ENCODE data around the gene EVX2. TPM values are rescaled to one million over a fixed set of nuclear protein-coding genes. Genes with fewer than 3 reads are reported as not detected.

The EVX2 gene
- total and polyA plus RNA-seq, 2 of the 13 experiments (the other 11 are each of a cell fraction or from before 2014, with no cell fraction given), result not detected

DNA sequence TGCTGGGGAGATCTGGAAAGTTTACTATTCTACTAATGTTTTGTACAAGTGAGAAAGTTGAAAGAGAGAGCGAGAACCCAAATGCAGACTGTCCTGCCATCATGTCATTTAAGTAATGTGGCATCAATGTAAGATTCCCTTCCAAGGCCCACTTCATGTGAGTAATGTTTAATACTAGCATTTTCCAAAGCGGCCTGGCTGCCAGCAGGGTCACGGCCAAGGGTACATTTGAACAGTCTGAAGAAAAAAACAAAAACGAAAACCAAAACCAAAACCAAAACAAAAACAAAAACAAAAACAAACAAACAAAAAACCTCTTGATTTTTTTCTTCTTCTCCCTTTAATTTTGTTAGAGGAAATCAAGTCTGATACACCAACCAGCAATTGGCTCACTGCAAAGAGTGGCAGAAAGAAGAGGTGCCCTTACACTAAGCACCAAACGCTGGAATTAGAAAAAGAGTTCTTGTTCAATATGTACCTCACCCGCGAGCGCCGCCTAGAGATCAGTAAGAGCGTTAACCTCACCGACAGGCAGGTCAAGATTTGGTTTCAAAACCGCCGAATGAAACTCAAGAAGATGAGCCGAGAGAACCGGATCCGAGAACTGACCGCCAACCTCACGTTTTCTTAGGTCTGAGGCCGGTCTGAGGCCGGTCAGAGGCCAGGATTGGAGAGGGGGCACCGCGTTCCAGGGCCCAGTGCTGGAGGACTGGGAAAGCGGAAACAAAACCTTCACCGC is 35.0 kb upstream of the EVX2 start:
- no peak for ATAC-seq
- TF ChIP-seq RAD21 (CRISPR knock-in tag; IDR thresholded peaks at IDR 0.05), result no peak
- no peak for TF ChIP-seq ZNF224 (CRISPR knock-in tag; IDR thresholded peaks at IDR 0.05)
- no peak for TF ChIP-seq ZNF839 (CRISPR knock-in tag; IDR thresholded peaks at IDR 0.05; ENCODE audit: borderline replicate concordance)
- no peak for TF ChIP-seq MEIS2 (CRISPR knock-in tag; IDR thresholded peaks at IDR 0.05)
- peak; percentile 28; the same call in 1 of the 2 replicates for TF ChIP-seq STAG1 (CRISPR knock-in tag; IDR thresholded peaks at IDR 0.05)
- no peak for TF ChIP-seq ZNF567 (CRISPR knock-in tag; IDR thresholded peaks at IDR 0.05; ENCODE audit: borderline replicate concordance)
- TF ChIP-seq, protein P1, sequence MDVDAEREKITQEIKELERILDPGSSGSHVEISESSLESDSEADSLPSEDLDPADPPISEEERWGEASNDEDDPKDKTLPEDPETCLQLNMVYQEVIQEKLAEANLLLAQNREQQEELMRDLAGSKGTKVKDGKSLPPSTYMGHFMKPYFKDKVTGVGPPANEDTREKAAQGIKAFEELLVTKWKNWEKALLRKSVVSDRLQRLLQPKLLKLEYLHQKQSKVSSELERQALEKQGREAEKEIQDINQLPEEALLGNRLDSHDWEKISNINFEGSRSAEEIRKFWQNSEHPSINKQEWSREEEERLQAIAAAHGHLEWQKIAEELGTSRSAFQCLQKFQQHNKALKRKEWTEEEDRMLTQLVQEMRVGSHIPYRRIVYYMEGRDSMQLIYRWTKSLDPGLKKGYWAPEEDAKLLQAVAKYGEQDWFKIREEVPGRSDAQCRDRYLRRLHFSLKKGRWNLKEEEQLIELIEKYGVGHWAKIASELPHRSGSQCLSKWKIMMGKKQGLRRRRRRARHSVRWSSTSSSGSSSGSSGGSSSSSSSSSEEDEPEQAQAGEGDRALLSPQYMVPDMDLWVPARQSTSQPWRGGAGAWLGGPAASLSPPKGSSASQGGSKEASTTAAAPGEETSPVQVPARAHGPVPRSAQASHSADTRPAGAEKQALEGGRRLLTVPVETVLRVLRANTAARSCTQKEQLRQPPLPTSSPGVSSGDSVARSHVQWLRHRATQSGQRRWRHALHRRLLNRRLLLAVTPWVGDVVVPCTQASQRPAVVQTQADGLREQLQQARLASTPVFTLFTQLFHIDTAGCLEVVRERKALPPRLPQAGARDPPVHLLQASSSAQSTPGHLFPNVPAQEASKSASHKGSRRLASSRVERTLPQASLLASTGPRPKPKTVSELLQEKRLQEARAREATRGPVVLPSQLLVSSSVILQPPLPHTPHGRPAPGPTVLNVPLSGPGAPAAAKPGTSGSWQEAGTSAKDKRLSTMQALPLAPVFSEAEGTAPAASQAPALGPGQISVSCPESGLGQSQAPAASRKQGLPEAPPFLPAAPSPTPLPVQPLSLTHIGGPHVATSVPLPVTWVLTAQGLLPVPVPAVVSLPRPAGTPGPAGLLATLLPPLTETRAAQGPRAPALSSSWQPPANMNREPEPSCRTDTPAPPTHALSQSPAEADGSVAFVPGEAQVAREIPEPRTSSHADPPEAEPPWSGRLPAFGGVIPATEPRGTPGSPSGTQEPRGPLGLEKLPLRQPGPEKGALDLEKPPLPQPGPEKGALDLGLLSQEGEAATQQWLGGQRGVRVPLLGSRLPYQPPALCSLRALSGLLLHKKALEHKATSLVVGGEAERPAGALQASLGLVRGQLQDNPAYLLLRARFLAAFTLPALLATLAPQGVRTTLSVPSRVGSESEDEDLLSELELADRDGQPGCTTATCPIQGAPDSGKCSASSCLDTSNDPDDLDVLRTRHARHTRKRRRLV (CRISPR knock-in tag; IDR thresholded peaks at IDR 0.05), result no peak
- no peak for TF ChIP-seq ZNF264 (CRISPR knock-in tag; IDR thresholded peaks at IDR 0.05)
- no peak for TF ChIP-seq ZNF124 (CRISPR knock-in tag; IDR thresholded peaks at IDR 0.05)
- TF ChIP-seq ZNF326 (CRISPR knock-in tag; IDR thresholded peaks at IDR 0.05; ENCODE audit: borderline replicate concordance), result no peak
- TF ChIP-seq, protein P2, sequence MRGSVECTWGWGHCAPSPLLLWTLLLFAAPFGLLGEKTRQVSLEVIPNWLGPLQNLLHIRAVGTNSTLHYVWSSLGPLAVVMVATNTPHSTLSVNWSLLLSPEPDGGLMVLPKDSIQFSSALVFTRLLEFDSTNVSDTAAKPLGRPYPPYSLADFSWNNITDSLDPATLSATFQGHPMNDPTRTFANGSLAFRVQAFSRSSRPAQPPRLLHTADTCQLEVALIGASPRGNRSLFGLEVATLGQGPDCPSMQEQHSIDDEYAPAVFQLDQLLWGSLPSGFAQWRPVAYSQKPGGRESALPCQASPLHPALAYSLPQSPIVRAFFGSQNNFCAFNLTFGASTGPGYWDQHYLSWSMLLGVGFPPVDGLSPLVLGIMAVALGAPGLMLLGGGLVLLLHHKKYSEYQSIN (CRISPR knock-in tag; IDR thresholded peaks at IDR 0.05; ENCODE audit: borderline replicate concordance), result no peak
- no peak for TF ChIP-seq EEA1 (CRISPR knock-in tag; IDR thresholded peaks at IDR 0.05; ENCODE audit: borderline replicate concordance)
- TF ChIP-seq FIP1L1 (IDR thresholded peaks at IDR 0.05; ENCODE audit: borderline replicate concordance, insufficient read depth, low read depth, low read length), result no peak
- no peak for TF ChIP-seq MTA3 (CRISPR knock-in tag; IDR thresholded peaks at IDR 0.05)
- TF ChIP-seq NFIC (IDR thresholded peaks at IDR 0.05; ENCODE audit: low read length), result no peak
- 0 out of 2 replicates have a peak, but pooled peaks have one; percentile 35 for TF ChIP-seq EZH2 (conservative IDR thresholded peaks at IDR 0.05; ENCODE audit: low read depth, low read length)
- no peak for TF ChIP-seq ZNF879 (CRISPR knock-in tag; IDR thresholded peaks at IDR 0.05)
- peak; percentile 50; the same call in 1 of the 2 replicates for TF ChIP-seq CBX2 (IDR thresholded peaks at IDR 0.05; ENCODE audit: low read depth, low read length)
- no peak for TF ChIP-seq CBX2 (CRISPR knock-in tag; IDR thresholded peaks at IDR 0.05; ENCODE audit: low read depth)

More for the DNA sequence above, 35.0 kb upstream of the EVX2 start:
- CTCF ChIA-PET (ENCODE audit: low intra/inter-chr PET ratio, low total read pairs), result no interaction called here
- no peaks in the 10 kb centered on the region for H3K9me3 ChIP-seq (ENCODE audit: low read length)
- H3K27me3 ChIP-seq (ENCODE audit: control insufficient read depth in 1 of 2, insufficient read depth in 2 of 2, low read length in 2 of 2), result peaks cover 21 to 98% of the 10 kb centered on the region in 2 experiments
- intact Hi-C loops (cut with micrococcal nuclease; ENCODE audit: unreplicated experiment), result no loop called here
- no peaks in the 10 kb centered on the region for H4K20me1 ChIP-seq (ENCODE audit: insufficient read depth, low read length)
- H3K27ac ChIP-seq (ENCODE audit: extremely low read length, insufficient read depth, low read length), result no peak overlapping the region
- DNase-seq (ENCODE audit: low spot score), result peak; percentile 54
- no TSS peak for BruUV-seq (replicated peaks)
- WGBS (ENCODE audit: low lambda C conversion rate), result 21% methylated on average over 24 of the region's 24 CpGs
- POLR2A ChIA-PET, result no interaction called here
- H3K4me2 ChIP-seq (ENCODE audit: low read depth, low read length), result peak overlapping the region; percentile 44; the same call in 1 of the 2 replicates
- FAIRE-seq, result peak; percentile 37
- no peaks in the 10 kb centered on the region for H3K36me3 ChIP-seq (replicated peaks in 1 of 2; ENCODE audit: control insufficient read depth in 1 of 2, insufficient read depth in 2 of 2, low read length in 2 of 2)
- in situ Hi-C loops (cut with HindIII; ENCODE audit: extremely low pct_ligation_motif_present, low pct_unique_long_range_greater_than_20kb), result no loop called here
- no peak overlapping the region for H2AFZ ChIP-seq (ENCODE audit: low read length)
- no peak overlapping the region for H3K9ac ChIP-seq (ENCODE audit: insufficient read depth, low read depth, low read length)
- no peaks in the 10 kb centered on the region for H3K79me2 ChIP-seq (ENCODE audit: insufficient read depth, low read length)
- peaks cover 13% of the 10 kb centered on the region for H3K4me1 ChIP-seq (ENCODE audit: insufficient read depth, low read length)
- no peak overlapping the region; a peak in 1 of 6 replicates for H3K4me3 ChIP-seq (replicated peaks in 1 of 3; ENCODE audit: insufficient read depth in 1 of 3, low read depth in 2 of 3, low read length in 3 of 3)

Data from HepG2 (cell line).